ENCODE results near the gene PDE8A. TPM values are rescaled to one million over a fixed set of nuclear protein-coding genes. Genes with fewer than 3 reads are reported as not detected.

Gene PDE8A
- total and polyA plus RNA-seq, 10 of the 15 experiments (the other 5 are each of a cell fraction or from before 2014, with no cell fraction given) = 6.7 to 69.2 (median 27.2) TPM

DNA sequence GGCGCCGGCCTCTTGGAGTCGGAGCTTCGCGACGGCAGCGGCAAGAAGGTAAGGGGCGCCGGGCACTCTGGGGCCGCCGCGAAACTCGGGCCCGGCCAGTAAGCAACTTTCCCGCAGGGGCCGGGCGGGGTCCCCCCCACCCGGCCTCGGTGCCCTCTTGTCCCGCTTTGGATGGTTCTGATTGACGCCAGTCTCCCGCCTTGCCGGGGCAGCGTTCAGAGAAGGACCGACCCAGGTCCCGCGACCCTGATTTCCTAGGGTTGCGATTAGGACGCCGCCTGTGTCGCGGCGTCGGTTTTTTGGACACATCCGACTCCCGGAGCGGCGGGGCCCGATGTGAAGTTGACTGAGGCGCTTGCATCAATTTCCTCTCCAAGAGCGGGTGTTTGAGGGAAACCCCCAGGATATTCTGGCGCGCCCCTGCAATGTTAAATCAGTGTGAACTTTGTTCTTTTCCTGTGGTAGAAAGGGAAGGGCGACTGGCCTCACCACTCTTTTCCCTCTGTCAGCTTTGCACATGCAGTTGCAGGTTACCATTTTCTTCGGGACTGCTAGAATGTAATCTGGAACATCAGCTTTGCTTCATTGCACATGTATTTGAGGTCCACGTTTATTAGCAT is 755 bp downstream of the PDE8A start (continued):
- no peak for TF ChIP-seq MTA3 (IDR thresholded peaks at IDR 0.05; ENCODE audit: borderline replicate concordance, low read length)
- TF ChIP-seq YBX1 (IDR thresholded peaks at IDR 0.05) = no peak
- TF ChIP-seq, protein P1, sequence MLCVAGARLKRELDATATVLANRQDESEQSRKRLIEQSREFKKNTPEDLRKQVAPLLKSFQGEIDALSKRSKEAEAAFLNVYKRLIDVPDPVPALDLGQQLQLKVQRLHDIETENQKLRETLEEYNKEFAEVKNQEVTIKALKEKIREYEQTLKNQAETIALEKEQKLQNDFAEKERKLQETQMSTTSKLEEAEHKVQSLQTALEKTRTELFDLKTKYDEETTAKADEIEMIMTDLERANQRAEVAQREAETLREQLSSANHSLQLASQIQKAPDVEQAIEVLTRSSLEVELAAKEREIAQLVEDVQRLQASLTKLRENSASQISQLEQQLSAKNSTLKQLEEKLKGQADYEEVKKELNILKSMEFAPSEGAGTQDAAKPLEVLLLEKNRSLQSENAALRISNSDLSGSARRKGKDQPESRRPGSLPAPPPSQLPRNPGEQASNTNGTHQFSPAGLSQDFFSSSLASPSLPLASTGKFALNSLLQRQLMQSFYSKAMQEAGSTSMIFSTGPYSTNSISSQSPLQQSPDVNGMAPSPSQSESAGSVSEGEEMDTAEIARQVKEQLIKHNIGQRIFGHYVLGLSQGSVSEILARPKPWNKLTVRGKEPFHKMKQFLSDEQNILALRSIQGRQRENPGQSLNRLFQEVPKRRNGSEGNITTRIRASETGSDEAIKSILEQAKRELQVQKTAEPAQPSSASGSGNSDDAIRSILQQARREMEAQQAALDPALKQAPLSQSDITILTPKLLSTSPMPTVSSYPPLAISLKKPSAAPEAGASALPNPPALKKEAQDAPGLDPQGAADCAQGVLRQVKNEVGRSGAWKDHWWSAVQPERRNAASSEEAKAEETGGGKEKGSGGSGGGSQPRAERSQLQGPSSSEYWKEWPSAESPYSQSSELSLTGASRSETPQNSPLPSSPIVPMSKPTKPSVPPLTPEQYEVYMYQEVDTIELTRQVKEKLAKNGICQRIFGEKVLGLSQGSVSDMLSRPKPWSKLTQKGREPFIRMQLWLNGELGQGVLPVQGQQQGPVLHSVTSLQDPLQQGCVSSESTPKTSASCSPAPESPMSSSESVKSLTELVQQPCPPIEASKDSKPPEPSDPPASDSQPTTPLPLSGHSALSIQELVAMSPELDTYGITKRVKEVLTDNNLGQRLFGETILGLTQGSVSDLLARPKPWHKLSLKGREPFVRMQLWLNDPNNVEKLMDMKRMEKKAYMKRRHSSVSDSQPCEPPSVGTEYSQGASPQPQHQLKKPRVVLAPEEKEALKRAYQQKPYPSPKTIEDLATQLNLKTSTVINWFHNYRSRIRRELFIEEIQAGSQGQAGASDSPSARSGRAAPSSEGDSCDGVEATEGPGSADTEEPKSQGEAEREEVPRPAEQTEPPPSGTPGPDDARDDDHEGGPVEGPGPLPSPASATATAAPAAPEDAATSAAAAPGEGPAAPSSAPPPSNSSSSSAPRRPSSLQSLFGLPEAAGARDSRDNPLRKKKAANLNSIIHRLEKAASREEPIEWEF (IDR thresholded peaks at IDR 0.05; ENCODE audit: insufficient replicate concordance, low read depth, low read length) = no peak
- no peak for TF ChIP-seq NR2C2 (IDR thresholded peaks at IDR 0.05; ENCODE audit: borderline replicate concordance, control insufficient read depth, insufficient read length, low read depth)
- TF ChIP-seq MEF2A (IDR thresholded peaks at IDR 0.05; ENCODE audit: insufficient read depth, low read depth, low read length) = no peak
- no peak for TF ChIP-seq MYC (IDR thresholded peaks at IDR 0.05; ENCODE audit: insufficient read depth, insufficient read length, insufficient replicate concordance, low read length, severe bottlenecking)
- no peak for TF ChIP-seq SMC3 (IDR thresholded peaks at IDR 0.05; ENCODE audit: borderline replicate concordance, low read length)
- TF ChIP-seq, protein P2, sequence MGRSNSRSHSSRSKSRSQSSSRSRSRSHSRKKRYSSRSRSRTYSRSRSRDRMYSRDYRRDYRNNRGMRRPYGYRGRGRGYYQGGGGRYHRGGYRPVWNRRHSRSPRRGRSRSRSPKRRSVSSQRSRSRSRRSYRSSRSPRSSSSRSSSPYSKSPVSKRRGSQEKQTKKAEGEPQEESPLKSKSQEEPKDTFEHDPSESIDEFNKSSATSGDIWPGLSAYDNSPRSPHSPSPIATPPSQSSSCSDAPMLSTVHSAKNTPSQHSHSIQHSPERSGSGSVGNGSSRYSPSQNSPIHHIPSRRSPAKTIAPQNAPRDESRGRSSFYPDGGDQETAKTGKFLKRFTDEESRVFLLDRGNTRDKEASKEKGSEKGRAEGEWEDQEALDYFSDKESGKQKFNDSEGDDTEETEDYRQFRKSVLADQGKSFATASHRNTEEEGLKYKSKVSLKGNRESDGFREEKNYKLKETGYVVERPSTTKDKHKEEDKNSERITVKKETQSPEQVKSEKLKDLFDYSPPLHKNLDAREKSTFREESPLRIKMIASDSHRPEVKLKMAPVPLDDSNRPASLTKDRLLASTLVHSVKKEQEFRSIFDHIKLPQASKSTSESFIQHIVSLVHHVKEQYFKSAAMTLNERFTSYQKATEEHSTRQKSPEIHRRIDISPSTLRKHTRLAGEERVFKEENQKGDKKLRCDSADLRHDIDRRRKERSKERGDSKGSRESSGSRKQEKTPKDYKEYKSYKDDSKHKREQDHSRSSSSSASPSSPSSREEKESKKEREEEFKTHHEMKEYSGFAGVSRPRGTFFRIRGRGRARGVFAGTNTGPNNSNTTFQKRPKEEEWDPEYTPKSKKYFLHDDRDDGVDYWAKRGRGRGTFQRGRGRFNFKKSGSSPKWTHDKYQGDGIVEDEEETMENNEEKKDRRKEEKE (IDR thresholded peaks at IDR 0.05) = no peak
- TF ChIP-seq SP1 (IDR thresholded peaks at IDR 0.05; ENCODE audit: low read depth, low read length) = no peak
- no peak for TF ChIP-seq WRNIP1 (IDR thresholded peaks at IDR 0.05; ENCODE audit: borderline replicate concordance, low read depth, low read length)
- no peak for TF ChIP-seq BCL11A (IDR thresholded peaks at IDR 0.05; ENCODE audit: low read depth, low read length)
- no peak for TF ChIP-seq RBBP5 (conservative IDR thresholded peaks at IDR 0.05)
- TF ChIP-seq EED (IDR thresholded peaks at IDR 0.05; ENCODE audit: low read depth) = no peak
- TF ChIP-seq CHD2 (IDR thresholded peaks at IDR 0.05; ENCODE audit: borderline replicate concordance, low read depth, low read length) = no peak
